ENCODE measurements around the gene YBX2. TPM values are rescaled to one million over a fixed set of nuclear protein-coding genes. Genes with fewer than 3 reads are reported as not detected.
A peak's percentile ranks its signal among the peaks of the same experiment; 100 is the strongest.

Gene YBX2
- total and polyA plus RNA-seq, 7 donors: 0.14 to 1.8 (median 0.66) TPM

DNA sequence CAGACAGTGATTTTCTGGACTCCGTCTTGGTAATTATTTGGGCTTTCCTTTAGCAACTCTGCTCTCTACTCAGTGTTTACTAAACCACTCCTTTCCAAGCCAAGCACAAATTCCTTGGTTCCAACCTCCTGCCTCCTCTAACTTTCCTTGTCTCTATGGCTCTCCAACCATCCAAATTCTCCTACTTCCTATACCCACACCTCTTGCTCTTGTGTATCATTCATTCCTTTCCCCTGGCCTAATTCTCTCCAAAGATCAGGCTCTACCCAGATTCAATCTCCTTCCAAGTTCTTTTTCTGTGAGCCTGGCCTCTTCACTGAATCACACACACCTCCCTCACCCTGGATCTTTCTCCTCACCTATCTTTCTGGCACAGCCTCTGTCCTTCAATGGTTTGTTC lies 33.6 kb upstream of the YBX2 start:
- H3K27ac ChIP-seq: no peak overlapping the region
- DNase-seq (no peak), ATAC-seq (no peak)
- H3K9me3 ChIP-seq: no peaks in the 10 kb centered on the region
- peaks cover 2 to 41% of the 10 kb centered on the region in 2 donors for H3K36me3 ChIP-seq (ENCODE audit: insufficient read depth in 1 of 2, low read depth in 1 of 2)
- peaks cover 12% of the 10 kb centered on the region for H3K4me1 ChIP-seq
- H3K4me3 ChIP-seq: peak overlapping the region; percentile 95
- intact Hi-C loops (cut with DNase I): no loop called here
- TF ChIP-seq CTCF (IDR thresholded peaks at IDR 0.05): no peak
- 59 to 85% (median 77%) methylated on average over 1 of the region's 1 CpG for WGBS, 3 donors
- H3K27me3 ChIP-seq (ENCODE audit: insufficient read depth in 3 of 3, low read length in 2 of 3): no peaks in the 10 kb centered on the region

DNA sequence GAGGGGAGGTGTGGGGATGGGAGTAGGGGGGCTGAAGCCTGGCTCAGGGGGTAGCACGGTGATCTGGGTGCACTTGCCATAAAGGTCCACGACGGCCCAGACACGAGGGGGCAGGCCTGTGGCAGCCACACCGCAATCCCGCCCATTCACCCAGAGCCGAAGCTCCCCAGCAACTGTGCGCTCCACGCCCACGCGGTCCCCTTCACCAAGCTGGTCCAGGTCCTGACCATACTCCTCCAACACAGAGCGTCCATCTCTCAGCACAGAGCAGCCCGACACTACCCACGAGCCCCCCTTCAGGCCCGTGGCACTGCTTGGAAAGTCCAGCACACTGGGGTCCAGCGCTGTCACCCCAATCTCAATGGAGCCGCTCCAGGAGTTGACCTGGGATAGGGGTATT lies 33.1 kb upstream of the YBX2 start:
- Histone ChIP-seq H3K9me3 (no peaks in the 10 kb centered on the region), H3K27ac (no peak overlapping the region), H3K27me3 (ENCODE audit: insufficient read depth in 3 of 3, low read length in 2 of 3) (no peaks in the 10 kb centered on the region), H3K4me1 (peaks cover 12% of the 10 kb centered on the region), H3K36me3 (ENCODE audit: insufficient read depth in 1 of 2, low read depth in 1 of 2) (peaks cover 3 to 46% of the 10 kb centered on the region in 2 donors), H3K4me3 (peak overlapping the region; percentile 95)
- ATAC-seq: no peak
- TF ChIP-seq CTCF (IDR thresholded peaks at IDR 0.05): no peak
- DNase-seq: no peak
- WGBS, 3 donors: 78 to 95% (median 80%) methylated on average over 13 to 17 of the region's 17 CpGs
- intact Hi-C loops (cut with DNase I): no loop called here

- 81 to 87% (median 86%) methylated on average over 6 to 7 of the region's 7 CpGs for WGBS, 3 donors
- no peak for TF ChIP-seq CTCF (IDR thresholded peaks at IDR 0.05)
- H3K36me3 ChIP-seq (ENCODE audit: insufficient read depth in 1 of 2, low read depth in 1 of 2): peaks cover 5 to 50% of the 10 kb centered on the region in 2 donors
These were observed 32.6 kb upstream of the YBX2 start for GRCh38 chr17:7327056-7327455.

GRCh38 chr17:7326186-7326585 lies 31.7 kb upstream of the YBX2 start:
- no peak overlapping the region for H3K27ac ChIP-seq
- ATAC-seq: no peak
- no peak for TF ChIP-seq CTCF (IDR thresholded peaks at IDR 0.05)
- peaks cover 12% of the 10 kb centered on the region for H3K4me1 ChIP-seq
- H3K9me3 ChIP-seq: no peaks in the 10 kb centered on the region
- intact Hi-C loops (cut with DNase I): no loop called here
- H3K36me3 ChIP-seq (ENCODE audit: insufficient read depth in 1 of 2, low read depth in 1 of 2): peaks cover 5 to 59% of the 10 kb centered on the region in 2 donors
- no peak overlapping the region for H3K4me3 ChIP-seq
- 88 to 92% (median 92%) methylated on average over 11 of the region's 11 CpGs for WGBS, 3 donors
- no peaks in the 10 kb centered on the region for H3K27me3 ChIP-seq (ENCODE audit: insufficient read depth in 3 of 3, low read length in 2 of 3)
- DNase-seq: no peak

More at GRCh38 chr17:7327056-7327455, 32.6 kb upstream of the YBX2 start:
- H3K27ac ChIP-seq: no peak overlapping the region
- H3K9me3 ChIP-seq: no peaks in the 10 kb centered on the region
- H3K4me3 ChIP-seq: no peak overlapping the region
- intact Hi-C loops (cut with DNase I): no loop called here
- ATAC-seq (no peak), DNase-seq (no peak)
- no peaks in the 10 kb centered on the region for H3K27me3 ChIP-seq (ENCODE audit: insufficient read depth in 3 of 3, low read length in 2 of 3)
- peaks cover 12% of the 10 kb centered on the region for H3K4me1 ChIP-seq

DNA sequence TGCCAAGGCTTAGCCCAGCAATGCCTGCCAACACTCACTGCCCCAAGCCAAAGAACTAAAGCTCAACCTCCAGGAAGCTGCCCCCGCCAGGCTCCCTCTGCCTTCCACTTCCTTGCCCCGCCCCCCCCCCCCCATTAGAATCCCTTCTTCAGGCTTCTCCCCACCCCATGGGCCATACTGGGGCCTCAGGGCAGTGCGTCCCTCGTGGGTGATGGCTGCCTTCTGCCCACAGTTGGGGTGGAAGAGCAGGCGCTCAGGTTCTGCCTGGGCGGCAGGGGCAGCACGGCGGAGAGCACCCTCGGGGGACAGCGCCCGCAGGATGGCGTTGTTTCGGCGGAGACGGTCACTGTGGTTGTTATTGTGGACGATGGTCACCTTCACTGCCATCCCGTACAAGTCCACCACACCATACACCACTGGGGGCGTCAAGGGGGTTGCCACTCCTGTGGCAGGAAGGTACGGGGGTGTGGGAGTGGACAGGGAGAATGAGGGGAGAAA lies 30.6 kb upstream of the YBX2 start:
- 90 to 93% (median 92%) methylated on average over 16 to 19 of the region's 19 CpGs for WGBS, 3 donors

More for the DNA sequence above, 30.6 kb upstream of the YBX2 start:
- ATAC-seq (no peak), DNase-seq (no peak)
- no peak for TF ChIP-seq CTCF (IDR thresholded peaks at IDR 0.05)
- no peaks in the 10 kb centered on the region for H3K27me3 ChIP-seq (ENCODE audit: insufficient read depth in 3 of 3, low read length in 2 of 3)
- peaks cover 12% of the 10 kb centered on the region for H3K4me1 ChIP-seq
- no peak overlapping the region for H3K27ac ChIP-seq
- H3K4me3 ChIP-seq: no peak overlapping the region
- intact Hi-C loops (cut with DNase I): no loop called here
- no peaks in the 10 kb centered on the region for H3K9me3 ChIP-seq
- peaks cover 11 to 70% of the 10 kb centered on the region in 2 donors for H3K36me3 ChIP-seq (ENCODE audit: insufficient read depth in 1 of 2, low read depth in 1 of 2)

Data from psoas muscle (tissue), 8 donors.